ENCODE results near the gene CALU.

CALU gene

DNA sequence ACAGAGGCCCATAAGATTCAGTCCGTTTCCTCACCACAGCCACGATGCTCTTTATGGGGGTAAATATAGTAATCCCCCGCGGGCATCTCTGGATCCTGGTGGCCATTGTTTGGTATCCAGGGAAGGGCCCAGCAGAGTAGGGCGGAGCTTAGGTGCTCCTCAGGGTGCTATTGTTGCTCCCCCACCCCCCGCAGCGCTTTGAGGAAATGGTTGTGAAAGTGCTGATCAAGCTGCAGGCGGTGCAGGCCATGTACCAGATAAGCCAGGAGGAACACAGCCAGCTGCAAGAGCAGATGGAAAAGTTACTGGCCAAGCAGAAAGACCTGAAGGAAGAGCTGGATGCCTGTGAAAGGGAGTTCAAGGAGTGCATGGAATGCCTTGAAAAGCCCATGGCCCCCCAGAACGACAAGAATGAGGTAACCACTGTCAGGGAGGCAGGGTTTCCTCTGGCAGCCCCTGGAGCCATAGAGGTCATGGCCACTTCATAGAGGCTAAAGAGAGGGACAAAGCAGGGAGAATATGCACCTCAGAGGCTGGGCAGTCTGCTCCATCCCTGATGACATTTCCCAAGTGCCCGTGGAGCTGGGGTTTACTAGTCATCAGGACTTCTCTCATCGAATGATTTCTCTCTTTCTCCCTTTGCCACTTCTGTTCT is 73.5 kb downstream of the CALU start:
- no peak for DNase-seq

DNA sequence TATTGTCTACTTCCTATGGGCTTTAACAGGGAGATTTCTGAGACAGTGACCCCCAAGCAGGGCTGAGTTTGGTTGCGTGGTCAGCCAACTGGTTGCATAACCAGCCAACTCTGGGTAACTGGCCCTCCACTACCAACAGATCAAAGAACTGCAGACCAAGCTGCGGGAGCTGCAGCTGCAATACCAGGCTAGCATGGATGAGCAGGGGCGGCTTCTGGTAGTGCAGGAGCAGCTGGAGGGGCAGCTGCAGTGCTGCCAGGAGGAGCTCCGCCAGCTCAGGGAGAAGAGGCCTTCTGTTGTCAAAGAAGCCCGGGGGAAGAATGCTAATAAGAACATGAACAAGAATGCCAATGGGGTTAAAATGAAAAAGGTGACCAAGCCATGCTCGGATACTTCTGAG is 75.3 kb downstream of the CALU start:
- DNase-seq: no peak

DNA sequence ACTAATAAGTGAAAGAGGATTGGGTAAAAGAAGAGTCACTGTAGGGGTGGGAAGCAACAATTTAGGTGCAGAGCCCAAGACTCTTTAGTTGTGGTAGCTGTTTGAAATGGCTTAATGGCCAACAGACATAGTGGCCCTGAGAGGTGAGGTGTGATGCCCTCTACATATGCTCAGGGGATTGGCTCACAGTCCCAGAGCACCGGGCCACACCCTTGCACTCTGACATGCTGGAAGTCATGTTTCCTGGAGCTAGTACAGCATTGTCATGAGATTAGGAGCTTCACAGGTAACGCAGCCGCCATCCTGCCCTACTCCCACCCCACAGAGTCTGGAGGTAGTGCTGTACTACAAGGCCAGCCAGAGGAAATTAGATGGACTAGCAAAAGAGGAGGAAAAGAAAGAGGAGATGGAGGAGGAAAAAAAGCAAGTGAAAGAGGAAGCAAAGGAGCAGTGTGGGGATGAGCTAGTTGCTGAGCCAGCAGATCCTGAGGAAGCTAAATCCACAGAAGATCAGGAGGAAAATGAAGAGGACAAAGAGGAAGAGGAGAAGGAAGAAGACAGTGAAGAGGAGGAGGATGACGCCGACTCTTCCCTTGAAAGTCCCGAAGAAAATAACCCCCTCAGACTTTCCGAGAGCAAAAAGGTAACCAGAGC is 76.3 kb downstream of the CALU start:
- DNase-seq: no peak

DNA sequence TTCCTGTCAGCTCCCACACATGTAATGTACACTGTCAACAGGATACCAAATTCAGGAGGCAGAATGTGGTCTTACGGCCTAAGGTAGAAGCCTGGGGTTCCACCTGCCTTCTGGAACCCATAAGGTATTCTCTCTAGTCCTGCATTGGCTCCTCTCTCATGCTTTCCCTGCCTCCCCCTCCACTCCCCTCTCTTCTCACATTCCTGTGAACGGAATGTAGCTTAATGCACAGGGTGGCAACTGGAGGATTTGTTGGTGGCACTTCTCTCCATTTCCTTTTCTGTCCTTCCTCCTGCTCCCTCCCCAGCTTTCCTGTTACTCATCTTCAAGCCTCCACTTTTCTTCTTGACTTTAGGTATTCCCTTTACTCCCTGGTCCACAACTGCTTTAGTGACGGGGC is 79.5 kb downstream of the CALU start:
- no peak for DNase-seq
